Left kidney (tissue), 2 donors: ENCODE results near the gene TLN1. TPM values are rescaled to one million over a fixed set of nuclear protein-coding genes. Genes with fewer than 3 reads are reported as not detected.

ENCODE experiments used
- DNase-seq: peaks from one replicate; pipeline ENCODE4 v3.0.0-alpha.2; 2013
- polyA plus RNA-seq: library from polyadenylated mRNA; unstranded; fragments of 120-200 nt; gene quantifications from one replicate; pipeline ENCODE4 v1.2.1, GENCODE V29; 2013; ENCODE audit not compliant: insufficient read length

TLN1 gene
- polyA plus RNA-seq, 1 donor = 156 TPM

DNA sequence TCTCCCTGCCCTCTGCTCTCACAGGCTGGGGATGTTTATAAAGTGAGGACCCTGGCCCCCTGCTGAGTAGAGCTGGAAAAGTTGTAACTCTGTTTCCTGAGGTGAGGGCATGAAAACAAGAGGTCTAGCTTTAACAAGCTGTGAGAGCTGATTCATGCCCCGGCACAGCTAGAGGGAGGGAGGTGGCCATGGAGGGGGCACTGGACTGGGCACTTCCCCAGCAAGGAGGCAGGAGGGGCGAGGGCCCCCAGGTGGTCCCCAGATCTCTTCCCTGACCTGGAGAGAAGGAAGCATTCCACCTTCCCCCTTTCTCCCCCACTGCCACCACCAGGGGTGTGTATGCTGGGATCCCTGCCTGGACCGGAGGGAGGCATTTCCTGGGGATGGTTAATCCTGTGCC lies 22.3 kb upstream of the TLN1 start, which contains the start of gene MSMP:
Gene MSMP, minus strand, starts transcription at position 13 of the 400 bp plus-strand sequence. CDS start 147 bp downstream, outside the sequence.
- no peak for DNase-seq

DNA sequence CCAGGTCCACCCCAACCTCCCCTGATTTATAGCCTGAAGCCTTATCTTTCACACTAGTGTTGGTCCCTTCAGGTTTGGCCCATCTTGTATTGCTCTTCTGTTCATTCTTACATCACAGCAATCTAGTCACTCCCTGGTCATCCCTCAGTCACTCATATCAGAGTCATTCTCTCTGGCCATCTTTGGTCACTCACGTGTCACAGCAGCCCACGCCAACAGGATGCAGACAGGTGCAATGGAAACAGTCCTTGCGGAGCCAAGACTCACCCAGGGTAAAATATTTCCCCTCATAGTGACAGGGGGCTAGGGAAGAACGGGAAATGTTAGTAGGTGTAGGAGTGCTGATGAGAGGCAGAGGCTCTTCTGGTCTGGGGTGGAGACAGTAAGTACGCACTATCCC lies 21.5 kb upstream of the TLN1 start:
- DNase-seq = no peak

DNA sequence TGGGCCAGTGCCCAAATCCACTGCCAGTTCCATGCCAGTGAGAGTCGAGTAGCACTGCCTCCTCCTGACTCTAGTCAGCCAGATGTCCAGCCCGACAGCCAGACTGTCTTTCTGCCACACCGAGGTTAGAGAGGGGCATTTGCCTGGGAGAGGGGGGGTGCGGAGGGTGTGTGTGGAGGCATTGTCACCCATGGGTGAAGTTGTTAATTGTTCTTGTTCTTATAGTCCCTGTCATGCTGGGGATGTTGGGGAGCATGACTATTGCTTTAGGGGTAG lies 18.2 kb upstream of the TLN1 start:
- no peak for DNase-seq

DNA sequence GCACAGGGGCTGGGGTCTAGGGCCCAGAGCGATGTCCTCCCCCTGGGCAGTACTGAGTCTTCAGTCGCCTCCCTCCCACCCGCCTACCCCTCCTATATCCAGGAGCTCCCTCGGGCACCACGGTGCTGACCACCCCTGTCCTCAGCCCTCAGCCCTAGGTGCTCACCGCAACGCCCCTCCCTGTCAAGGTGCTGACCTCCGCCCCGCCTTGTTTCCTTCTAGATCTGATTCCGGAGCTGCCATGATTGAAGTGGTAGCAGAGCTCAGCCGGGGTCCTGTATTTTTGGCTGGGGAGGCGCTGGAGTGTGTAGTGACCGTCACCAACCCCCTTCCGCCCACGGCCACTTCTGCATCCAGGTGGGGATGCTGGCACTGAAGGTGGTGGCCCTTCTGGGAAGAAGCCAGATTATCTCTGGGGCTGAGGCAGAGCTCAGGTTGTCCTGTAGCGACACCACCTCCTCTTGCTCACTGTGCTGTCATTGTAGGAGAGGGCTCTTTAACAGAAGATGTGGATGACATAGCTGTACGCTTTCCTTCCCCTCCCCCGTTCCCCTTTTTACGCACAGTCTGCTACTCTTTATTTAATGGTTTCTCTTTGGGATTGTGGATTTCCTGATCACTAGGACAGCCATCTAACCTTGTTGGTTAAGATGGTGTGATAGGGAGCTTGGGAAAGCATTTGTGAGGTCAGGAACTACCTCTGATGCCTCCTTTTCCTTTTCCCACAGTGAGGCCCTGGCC lies 17.7 kb upstream of the TLN1 start:
- no peak for DNase-seq

DNA sequence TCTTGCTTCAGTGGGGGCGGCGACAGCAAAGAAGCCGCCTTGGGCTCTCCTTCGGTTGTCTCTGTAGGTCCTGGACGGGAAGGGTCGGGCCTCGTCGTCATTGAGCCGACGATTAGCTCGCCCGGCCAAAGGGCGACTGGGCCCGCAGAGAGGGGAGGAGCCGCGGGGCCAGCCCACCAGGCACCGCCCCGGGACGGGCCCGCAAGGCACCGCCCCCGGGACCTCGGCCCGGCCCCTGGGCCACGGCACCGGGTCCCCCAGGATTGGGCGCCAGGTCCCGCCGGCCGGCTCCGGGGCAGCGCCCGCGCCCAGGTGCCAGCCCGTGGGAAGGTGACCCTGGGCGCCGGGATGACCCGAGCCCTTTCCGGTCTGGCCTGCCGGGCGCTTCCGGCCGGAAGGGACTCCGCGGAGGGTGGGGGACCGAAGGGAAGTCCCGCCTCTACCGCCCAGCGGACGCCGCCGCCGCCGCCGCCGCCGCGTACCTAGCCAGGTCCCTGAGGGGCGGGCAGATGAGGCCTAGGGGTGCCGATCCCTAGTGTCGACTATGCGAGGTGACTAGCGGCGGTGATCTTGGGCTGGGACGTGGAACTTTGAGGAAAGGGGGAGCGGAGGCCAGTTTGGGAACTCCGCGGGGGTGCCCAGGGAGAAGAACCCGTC lies 17.0 kb upstream of the TLN1 start, which contains the start of the genes GBA2 and RGP1:
Gene GBA2, minus strand, starts transcription at position 371 of the 657 bp plus-strand sequence. CDS start 524 bp downstream, outside the sequence.
Gene RGP1, plus strand, starts transcription at position 430 of the 657 bp plus-strand sequence. CDS start 469 bp downstream, outside the sequence.
- DNase-seq = no peak

DNA sequence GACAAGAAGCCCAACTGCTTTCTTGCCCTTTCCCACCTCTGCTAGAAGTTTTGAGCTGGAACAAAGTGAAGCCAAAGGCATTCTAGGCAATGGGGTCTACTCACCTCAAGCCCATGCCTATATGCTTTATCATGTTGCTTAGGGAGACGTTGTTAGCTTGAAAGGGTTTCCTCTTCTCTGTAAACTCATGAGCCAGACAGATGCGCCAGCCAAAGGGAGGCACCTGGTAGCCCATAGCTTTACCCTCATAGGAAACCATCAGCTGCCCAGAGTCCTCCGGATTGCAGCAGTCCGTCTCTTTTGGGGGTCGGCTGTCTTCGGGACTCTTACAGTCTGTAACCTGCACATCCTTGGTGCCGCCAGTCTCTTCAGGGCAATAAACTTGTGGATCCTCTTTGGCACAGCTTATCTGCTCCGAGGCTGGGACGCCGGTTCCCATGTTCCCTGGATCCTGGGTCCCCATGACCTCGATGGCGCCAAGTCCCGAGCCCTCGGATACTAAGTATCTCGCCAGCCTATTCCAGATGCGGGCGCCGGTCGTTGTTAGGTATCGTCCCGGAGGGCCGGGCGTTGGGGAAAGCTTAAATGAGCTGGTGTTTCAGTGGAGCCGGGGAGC lies 16.4 kb upstream of the TLN1 start:
- no peak for DNase-seq

DNA sequence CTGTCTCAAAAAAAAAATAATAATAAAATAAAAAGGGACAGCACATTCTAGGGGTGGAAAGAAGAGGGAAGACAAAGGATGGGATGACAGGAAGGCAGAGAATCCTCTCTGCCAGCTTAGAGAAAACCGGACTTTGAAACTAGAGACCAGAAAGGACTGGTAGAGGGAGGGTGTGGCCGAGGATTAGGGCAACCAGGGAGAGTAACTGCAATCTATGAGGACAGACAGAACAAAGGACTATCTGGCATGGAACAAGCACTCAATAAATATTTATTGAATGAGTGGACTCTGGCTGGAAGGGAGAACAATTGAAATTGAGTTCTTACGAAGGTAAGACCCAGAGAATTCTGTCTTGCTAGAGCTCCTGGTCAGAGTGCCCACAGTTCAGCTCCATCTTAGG lies 14.6 kb upstream of the TLN1 start:
- no peak for DNase-seq

DNA sequence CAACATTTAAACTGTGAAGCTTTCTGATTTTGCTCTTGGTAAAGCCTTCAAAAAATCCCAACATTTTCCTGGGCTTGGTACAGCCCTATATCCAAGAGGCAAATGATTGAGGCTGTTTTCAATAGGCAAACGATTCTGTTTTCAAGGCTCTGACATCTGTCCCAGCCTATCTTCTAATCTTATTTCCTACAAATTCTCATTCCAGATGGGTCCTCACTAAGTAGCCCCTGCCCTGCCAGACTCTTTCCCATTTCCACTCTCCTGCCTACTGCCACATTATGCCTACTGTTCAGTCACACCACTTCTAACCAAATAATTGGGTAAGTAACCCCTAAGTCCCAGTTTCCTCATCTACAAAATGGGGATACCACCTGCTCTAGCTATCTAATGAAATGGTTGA lies 13.6 kb upstream of the TLN1 start:
- no peak for DNase-seq

DNA sequence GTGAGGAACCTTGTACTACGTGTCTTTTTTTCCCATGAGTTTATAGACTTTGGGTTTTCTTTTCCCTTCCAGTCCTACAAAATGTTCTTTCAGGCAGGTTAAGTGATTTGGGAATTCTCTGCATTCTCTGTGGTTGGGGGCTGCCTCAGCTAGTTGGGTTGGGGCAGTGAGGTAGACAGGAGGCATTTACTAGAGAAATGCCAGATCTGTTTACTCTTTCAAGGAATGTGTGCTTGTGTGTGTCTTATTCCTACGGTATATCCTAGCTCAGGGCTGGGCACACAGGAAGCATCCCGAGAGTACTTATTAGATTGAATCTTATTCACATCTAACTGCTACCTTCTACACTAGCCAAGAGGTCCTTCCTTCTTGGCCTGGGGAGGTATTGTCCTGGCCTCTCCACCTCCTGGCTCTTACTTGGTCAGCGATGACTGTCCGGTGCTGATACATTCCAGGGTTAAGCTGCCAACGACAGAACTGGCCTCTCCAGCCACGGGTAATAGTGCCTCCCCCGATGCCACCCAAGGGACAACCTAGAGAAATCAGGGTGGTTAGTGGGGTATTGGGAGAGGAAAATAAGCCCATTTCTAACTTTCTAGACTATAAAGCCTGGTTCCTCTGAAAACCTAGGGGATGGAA lies 12.0 kb upstream of the TLN1 start:
- DNase-seq = no peak

DNA sequence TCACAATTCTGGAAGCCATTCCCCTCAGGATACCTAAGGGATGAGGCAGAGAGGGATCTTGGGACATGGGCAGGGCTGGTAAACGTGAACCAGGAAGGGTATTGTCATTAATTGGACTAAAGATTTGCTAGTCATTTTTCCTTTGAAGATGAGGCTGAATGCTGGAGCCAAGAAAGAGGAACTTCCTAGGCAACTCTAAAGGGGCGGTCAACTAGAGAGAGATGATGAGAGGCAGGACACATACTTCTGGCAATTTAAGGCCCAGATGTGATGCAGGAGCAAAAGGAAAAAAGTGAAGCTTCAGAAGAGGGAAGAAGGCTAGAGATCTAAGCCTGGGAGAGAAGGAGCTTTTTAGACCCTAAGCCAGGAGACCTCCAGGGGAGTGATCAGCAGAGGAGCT lies 11.5 kb upstream of the TLN1 start:
- no peak for DNase-seq

DNA sequence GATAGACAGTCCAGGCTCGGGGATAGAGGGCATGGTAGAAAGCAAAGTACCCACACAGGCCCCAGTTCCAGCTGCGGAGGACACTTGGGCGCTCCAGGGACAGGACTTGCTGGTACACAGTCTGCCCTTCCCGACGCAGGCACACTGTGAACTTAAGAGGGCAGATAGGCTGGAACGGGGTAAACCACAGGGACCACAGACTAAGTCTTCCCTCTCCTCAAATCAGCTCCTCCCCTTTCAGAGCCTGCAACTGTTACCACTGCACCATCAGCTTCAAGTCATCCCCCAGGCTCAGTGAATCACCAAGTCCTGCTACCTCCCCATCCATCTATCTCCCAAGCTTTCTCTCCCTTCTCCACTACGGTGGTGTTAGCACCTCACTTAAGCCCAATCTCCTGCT lies 9.7 kb upstream of the TLN1 start:
- no peak for DNase-seq

DNA sequence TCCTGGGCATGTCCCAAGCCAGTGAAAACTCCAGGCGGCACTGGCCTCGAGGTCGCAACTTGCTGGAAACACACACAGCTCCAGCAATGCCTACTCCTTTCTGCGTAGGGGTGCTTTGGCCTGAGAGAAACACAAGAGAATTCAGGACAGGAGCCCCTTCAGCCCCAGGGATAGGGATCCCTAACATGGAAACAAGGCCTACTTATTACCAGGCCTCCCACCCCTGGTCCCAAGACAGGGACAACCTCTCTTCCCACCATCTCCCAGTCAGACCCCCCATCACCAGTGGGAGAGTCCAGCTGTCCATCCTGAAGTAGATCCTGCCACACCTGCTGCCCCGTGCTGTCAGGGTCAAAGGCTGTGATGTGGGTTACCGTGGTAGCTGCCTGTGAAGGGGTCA lies 8.2 kb upstream of the TLN1 start:
- DNase-seq = no peak

DNA sequence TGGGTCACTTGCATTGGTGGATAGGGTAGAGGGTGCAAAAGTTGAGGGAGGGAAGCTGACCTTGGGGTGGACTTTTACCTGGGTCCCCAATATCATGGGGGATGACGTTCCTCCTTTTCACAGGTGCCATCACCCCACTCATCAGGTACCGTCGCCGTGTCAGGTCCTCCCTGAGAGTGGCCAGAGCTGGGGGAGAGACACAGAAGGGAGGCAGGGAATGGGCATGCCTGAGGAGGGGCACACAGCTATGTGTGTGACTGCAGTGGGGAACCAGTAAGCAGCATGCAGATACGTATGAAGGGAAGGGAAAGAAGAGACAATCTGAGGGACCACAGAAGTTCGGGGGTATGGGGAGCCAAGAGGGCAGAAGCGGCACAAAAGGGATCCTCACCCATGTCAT lies 6.9 kb upstream of the TLN1 start:
- DNase-seq = no peak

DNA sequence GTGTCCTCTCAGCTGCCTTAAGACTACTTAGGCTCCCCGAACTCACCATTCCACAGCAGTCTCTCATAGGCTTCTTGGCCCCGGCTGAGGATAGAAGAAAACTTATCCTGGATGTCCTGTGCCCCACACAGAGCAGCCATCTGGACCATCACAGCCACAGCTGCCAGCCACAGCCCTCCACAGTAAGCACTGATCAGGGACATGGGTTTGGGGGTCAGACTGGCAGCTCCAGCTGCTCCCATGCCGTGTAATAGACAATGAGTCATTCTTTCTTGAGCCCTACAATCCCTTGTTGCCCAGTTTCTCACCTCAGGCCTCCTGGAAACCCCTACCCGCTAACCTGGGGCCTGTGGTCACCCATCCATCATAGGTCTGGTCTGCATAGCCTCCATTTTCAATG lies 6.2 kb upstream of the TLN1 start:
- DNase-seq = no peak

DNA sequence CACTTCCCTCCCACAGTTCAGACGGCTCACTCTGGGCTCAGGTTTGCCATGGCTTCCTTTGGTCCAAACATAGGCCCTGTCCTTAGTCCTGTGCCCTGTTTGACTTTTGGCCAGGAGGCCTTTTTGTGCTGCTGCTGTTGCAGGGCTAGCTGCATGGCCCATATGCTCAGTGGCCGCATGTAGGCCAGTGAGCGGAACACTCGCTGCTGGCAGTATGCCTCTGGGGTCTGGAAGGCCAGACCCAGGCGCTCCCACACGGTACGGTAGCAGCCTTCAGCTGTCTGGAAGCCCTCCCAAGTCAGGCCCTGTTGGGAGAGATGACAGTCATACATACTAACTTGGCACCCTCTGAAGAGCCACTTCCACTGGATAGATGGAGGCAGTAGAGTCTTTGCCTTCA lies 5.1 kb upstream of the TLN1 start:
- no peak for DNase-seq

DNA sequence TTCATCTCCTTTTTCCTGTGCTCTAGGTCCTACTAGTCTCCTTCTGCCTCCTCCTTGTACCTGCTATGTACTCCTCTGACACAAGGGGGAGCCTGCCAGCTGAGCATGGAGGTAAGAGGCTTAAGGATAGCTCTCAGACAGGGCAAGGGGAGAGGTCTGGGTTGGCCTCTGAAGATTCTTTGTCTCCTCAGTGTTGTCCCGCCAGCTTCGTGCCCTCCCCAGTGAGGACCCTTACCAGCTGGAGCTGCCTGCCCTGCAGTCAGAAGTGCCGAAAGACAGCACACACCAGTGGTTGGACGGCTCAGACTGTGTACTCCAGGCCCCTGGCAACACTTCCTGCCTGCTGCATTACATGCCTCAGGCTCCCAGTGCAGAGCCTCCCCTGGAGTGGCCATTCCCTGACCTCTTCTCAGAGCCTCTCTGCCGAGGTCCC lies 4.2 kb upstream of the TLN1 start:
- no peak for DNase-seq

DNA sequence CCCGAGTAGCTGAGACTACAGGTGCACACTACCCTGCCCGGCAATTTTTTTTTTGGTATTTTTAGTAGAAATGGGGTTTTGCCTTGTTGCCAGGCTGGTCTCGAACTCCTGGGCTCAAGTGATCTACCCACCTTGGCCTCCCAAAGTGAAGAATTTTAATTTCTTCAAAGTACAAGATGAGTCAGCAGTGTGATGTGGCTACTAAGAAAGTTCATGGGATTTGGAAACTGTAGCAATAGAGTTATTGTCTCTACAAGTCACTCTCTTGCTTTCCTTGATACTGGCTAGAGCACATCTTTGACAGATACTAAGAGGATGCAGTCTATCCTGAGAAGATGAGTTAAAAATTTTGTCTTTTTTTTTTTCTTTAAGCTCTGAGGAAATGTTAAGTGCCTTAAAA lies 2.1 kb upstream of the TLN1 start:
- no peak for DNase-seq

DNA sequence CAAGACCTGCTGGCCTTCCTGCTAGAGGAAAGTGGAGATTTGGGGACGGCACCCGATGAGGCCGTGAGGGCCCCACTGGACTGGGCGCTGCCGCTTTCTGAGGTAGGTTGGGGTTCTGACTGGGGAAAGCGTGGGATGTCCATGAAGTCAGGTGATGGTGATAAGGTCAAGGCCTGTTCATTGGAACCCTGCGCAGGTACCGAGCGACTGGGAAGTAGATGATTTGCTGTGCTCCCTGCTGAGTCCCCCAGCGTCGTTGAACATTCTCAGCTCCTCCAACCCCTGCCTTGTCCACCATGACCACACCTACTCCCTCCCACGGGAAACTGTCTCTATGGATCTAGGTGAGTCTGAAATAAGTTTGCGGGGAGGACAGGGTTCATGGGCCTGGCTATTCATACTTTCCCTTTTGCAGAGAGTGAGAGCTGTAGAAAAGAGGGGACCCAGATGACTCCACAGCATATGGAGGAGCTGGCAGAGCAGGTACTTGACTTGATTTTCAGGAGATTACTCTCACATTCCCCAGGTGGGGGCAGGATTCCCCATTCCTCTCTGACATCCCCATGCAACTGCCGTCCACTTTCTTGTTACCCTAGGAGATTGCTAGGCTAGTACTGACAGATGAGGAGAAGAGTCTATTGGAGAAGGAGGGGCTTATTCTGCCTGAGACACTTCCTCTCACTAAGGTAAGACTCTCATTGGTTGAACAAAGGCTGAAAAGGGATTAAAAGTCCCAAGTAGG lies 976 bp upstream of the TLN1 start:
- DNase-seq = no peak

DNA sequence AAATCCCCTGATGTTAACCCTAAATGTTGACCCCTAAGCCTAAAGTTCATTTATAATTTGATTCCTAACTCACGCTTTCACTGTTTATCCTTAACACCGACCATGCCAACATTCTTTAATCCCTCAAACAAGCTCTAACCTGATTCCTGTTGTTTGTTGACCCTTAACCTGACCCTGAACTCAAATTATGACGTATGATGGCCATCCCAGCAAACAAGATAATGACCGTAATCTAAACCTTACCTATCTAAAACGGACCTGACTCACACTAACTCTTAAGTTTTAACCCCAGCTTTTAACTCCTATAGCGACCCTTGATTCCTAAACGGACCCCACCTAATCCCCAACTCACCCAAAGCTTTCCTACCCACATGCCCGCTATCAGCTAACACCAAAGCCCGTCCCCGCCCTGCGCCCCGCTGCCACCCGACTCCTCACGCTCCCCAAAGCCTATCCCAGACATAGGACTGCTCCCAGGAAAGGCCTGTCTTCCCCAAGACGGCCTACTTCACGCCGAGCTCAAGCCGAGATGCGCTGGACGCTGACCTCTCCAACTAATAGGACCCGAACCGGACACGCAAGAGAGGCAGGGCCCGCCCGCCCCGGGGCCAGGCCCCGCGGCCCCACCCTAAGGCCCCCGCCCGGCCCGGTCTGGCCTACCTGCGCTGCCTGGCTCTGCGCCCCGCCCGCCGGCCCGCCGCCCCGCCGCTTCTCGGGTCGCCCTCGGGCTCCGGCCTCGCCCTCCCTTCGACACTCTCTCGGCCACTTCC lies 395 bp downstream of the TLN1 start:
- no peak for DNase-seq

DNA sequence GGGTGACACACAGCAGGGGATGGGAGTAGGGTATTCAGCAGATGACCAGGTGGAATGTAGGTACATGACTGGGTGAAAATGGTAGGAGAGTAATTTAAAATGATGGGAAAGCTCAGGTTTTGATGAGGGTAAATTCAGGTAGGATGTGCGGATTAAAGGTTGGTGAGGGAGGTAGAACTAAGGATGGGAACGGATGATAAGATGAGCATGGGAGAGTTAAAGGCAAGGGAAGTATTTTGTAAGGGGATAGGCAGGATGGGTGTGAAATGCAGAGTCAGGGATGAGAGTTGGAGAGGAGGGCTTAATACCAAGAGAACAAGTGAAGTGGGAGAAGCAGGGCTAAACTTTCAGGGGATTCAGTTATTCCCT lies 1.5 kb downstream of the TLN1 start:
- DNase-seq = no peak

DNA sequence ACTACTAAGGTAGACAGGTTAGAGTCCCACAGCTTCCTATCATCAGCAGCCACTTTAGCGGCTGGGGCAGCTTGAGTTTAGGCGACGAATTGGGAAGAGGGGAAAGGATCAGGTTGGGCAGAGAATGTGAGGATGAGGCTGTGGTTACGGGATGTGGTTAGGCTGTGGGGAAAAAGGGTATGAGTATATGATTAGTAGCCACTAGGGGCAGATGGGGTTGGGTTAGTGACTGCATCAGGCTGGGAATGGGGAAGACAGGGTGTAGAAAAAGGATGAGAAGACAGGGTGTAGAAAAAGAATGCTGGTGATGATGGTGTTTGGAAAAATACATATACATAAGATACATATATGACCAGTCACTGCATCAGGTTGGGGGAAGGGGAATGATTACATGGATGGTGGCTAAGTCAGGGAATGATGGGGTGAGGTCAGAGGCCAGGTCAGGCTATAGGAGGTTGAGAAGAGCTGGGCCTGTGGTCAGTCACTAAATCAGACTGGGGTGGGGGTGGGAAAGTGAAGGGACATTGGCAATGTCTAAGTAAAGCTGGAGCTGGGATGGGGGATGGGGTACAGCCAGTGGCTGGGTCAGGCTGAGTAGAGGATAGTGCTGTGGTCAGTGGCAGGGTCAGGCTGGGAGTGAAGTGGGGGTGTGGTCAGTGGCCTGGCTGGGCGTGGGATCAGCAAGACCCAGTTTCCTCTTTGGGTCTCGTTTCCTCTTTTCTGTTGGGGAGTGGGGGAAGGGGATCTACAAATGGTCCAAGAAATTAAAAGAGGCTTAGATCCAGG lies 2.1 kb downstream of the TLN1 start:
- DNase-seq = peak; percentile 38
